ENCODE data around the gene TBPL1.

TBPL1 gene

GRCh38 chr6:133952815-133953633, at the start of gene TBPL1:
Gene TBPL1, plus strand, starts transcription at chr6:133953224. Its CDS starts 26,902 bp downstream, at chr6:133980126.
- TF ChIP-seq CTCF (conservative IDR thresholded peaks at IDR 0.05; ENCODE audit: low read depth): no peak
- peak within 1 kb of the TSS; percentile 92 for H3K27ac ChIP-seq
- CTCF ChIA-PET: interaction anchor here (0.7 to 1.3 kb wide), 3 partner anchors 105 to 1502 kb away, joined by 3 to 4 read pairs (median 3); no protein-coding TSS in a partner anchor
- POLR2A ChIA-PET (ENCODE audit: low non-redundant PET): no interaction called here
- peak; percentile 87 for DNase-seq (ENCODE audit: low spot score)

- POLR2A ChIA-PET (ENCODE audit: low non-redundant PET): no interaction called here
- no peak for TF ChIP-seq CTCF (conservative IDR thresholded peaks at IDR 0.05; ENCODE audit: low read depth)
- H3K27ac ChIP-seq: no peak overlapping the region
- no peak for DNase-seq (ENCODE audit: low spot score)
- CTCF ChIA-PET: interaction anchor here (2.2 kb wide), 1 partner anchor 13 kb away, joined by 7 read pairs; no protein-coding TSS in a partner anchor
Measured at GRCh38 chr6:133903855-133904254, 49.2 kb upstream of the TBPL1 start.

- CTCF ChIA-PET: interaction anchor here (1.7 kb wide), 1 partner anchor 337 kb away, joined by 5 read pairs; no protein-coding TSS in a partner anchor
- POLR2A ChIA-PET (ENCODE audit: low non-redundant PET): no interaction called here
- no peak for DNase-seq (ENCODE audit: low spot score)
- TF ChIP-seq CTCF (conservative IDR thresholded peaks at IDR 0.05; ENCODE audit: low read depth): no peak
- no peak overlapping the region for H3K27ac ChIP-seq
Measured at GRCh38 chr6:133906050-133906449, 47.0 kb upstream of the TBPL1 start.

- ChIA-PET CTCF (interaction anchor here (0.6 to 3.4 kb wide), 10 partner anchors 8 to 348 kb away, joined by 3 to 31 read pairs (median 4); no protein-coding TSS in a partner anchor), POLR2A (ENCODE audit: low non-redundant PET) (no interaction called here)
- H3K27ac ChIP-seq: no peak overlapping the region
- DNase-seq (ENCODE audit: low spot score): peak; percentile 36
- peak; percentile 90 for TF ChIP-seq CTCF (conservative IDR thresholded peaks at IDR 0.05; ENCODE audit: low read depth)
Measured at GRCh38 chr6:133916650-133917151, 36.3 kb upstream of the TBPL1 start.

GRCh38 chr6:133917781-133918180, 35.2 kb upstream of the TBPL1 start:
- ChIA-PET POLR2A (ENCODE audit: low non-redundant PET) (no interaction called here), CTCF (interaction anchor here (3.4 kb wide), 1 partner anchor 79 kb away, joined by 31 read pairs; no protein-coding TSS in a partner anchor)
- no peak overlapping the region for H3K27ac ChIP-seq
- no peak for TF ChIP-seq CTCF (conservative IDR thresholded peaks at IDR 0.05; ENCODE audit: low read depth)
- no peak for DNase-seq (ENCODE audit: low spot score)

- no peak for TF ChIP-seq CTCF (conservative IDR thresholded peaks at IDR 0.05; ENCODE audit: low read depth)
- POLR2A ChIA-PET (ENCODE audit: low non-redundant PET): no interaction called here
- H3K27ac ChIP-seq: no peak overlapping the region
- CTCF ChIA-PET: interaction anchor here (1.0 kb wide), 2 partner anchors 81 to 179 kb away, joined by 3 to 6 read pairs; no protein-coding TSS in a partner anchor
- DNase-seq (ENCODE audit: low spot score): no peak
Measured at GRCh38 chr6:133918208-133918930, 34.7 kb upstream of the TBPL1 start.

All from RWPE1 (cell line).